MM.1S (cell line): Measurements from ENCODE around the gene WNT2.

Experiments
- CTCF ChIP-seq: fragments of 300-600 bp; sonication (generic); IDR thresholded peaks from 2 replicates; pipeline ENCODE4 v1.5.1; 2016; ENCODE audit warnings: antibody characterized with exemption, low read length, mixed read lengths
- EZH2 ChIP-seq: fragments of 300-600 bp; sonication (generic); optimal IDR thresholded peaks from 2 replicates; pipeline ENCODE3; 2017; ENCODE audit warnings: low read depth, mild to moderate bottlenecking, antibody characterized with exemption, low read length, mixed read lengths

GRCh38 chr7:117277576-117277975 is 45.3 kb downstream of the WNT2 start:
- TF ChIP-seq CTCF (no peak), EZH2 (no peak)
